Mesodermal cell (in vitro differentiated cells): Measurements from ENCODE around the gene VPS35.

Source experiments
- H3K27ac ChIP-seq: 2 replicates; pipeline ENCODE4 v1.7.0; 2013; ENCODE audit warnings: mild to moderate bottlenecking, low read depth, low read length, moderate library complexity; ENCODE audit not compliant: severe bottlenecking
- H3K36me3 ChIP-seq: 2 replicates; pipeline ENCODE4 v1.7.1; 2013; ENCODE audit warnings: mild to moderate bottlenecking, low read length, moderate library complexity; ENCODE audit not compliant: control insufficient read depth, insufficient read depth
- H3K4me1 ChIP-seq: one replicate; pipeline ENCODE4 v1.7.1; 2013; ENCODE audit warnings: mild to moderate bottlenecking, low read length; ENCODE audit not compliant: insufficient read depth, control insufficient read depth, poor library complexity, severe bottlenecking
- H3K4me3 ChIP-seq: 2 replicates; pipeline ENCODE4 v1.7.0; 2013; ENCODE audit warnings: low read length, control low read depth, mild to moderate bottlenecking; ENCODE audit not compliant: insufficient read depth, poor library complexity, severe bottlenecking; ENCODE audit errors: extremely low read depth
- H3K9me3 ChIP-seq: 2 replicates; pipeline ENCODE4 v1.7.1; 2013; ENCODE audit warnings: mild to moderate bottlenecking, low read length, moderate library complexity; ENCODE audit not compliant: control insufficient read depth
- WGBS, 2 experiments: methylation state at CpG; one replicate each; pipeline ENCODE4 v1.1.5; 2013; ENCODE audit warnings: missing lambda C conversion rate in 2 of 2; ENCODE audit not compliant: insufficient coverage in 2 of 2; 5-methylcytosine and 5-hydroxymethylcytosine counted together

VPS35 gene

GRCh38 chr16:46658925-46659324 lies 30.1 kb downstream of the VPS35 start:
- peaks cover 77% of the 10 kb centered on the region for H3K36me3 ChIP-seq
- WGBS, 2 experiments, result 77 to 86% methylated on average over 1 of the region's 1 CpG
- H3K27ac ChIP-seq, result no peak overlapping the region

GRCh38 chr16:46651305-46651704 lies 37.7 kb downstream of the VPS35 start:
- no peak overlapping the region for H3K4me3 ChIP-seq
- H3K27ac ChIP-seq, result no peak overlapping the region
- H3K9me3 ChIP-seq, result no peaks in the 10 kb centered on the region
- 97 to 100% methylated on average over 3 of the region's 3 CpGs for WGBS, 2 experiments
- H3K36me3 ChIP-seq, result peaks cover 10% of the 10 kb centered on the region
- peaks cover 6% of the 10 kb centered on the region for H3K4me1 ChIP-seq

More at GRCh38 chr16:46658925-46659324, 30.1 kb downstream of the VPS35 start:
- no peak overlapping the region for H3K4me3 ChIP-seq
- no peaks in the 10 kb centered on the region for H3K9me3 ChIP-seq
- no peaks in the 10 kb centered on the region for H3K4me1 ChIP-seq

GRCh38 chr16:46650254-46650623 lies 38.7 kb downstream of the VPS35 start:
- H3K4me3 ChIP-seq, result no peak overlapping the region
- H3K4me1 ChIP-seq, result peaks cover 6% of the 10 kb centered on the region
- peaks cover 8% of the 10 kb centered on the region for H3K36me3 ChIP-seq
- 93 to 100% methylated on average over 4 to 5 of the region's 5 CpGs for WGBS, 2 experiments
- H3K9me3 ChIP-seq, result no peaks in the 10 kb centered on the region
- H3K27ac ChIP-seq, result no peak overlapping the region

- WGBS, 2 experiments, result 94 to 96% methylated on average over 22 to 24 of the region's 27 CpGs
- Histone ChIP-seq H3K27ac (no peak overlapping the region), H3K4me3 (no peak overlapping the region)
Measured at GRCh38 chr16:46649588-46650253, 39.3 kb downstream of the VPS35 start.

GRCh38 chr16:46648656-46649055 lies 40.3 kb downstream of the VPS35 start:
- WGBS, 2 experiments, result 81 to 94% methylated on average over 3 to 6 of the region's 8 CpGs
- no peaks in the 10 kb centered on the region for H3K36me3 ChIP-seq
- no peaks in the 10 kb centered on the region for H3K9me3 ChIP-seq
- no peak overlapping the region for H3K27ac ChIP-seq
- peaks cover 6% of the 10 kb centered on the region for H3K4me1 ChIP-seq
- no peak overlapping the region for H3K4me3 ChIP-seq

More at GRCh38 chr16:46649588-46650253, 39.3 kb downstream of the VPS35 start:
- Histone ChIP-seq H3K36me3 (peaks cover 3% of the 10 kb centered on the region), H3K4me1 (peaks cover 6% of the 10 kb centered on the region), H3K9me3 (no peaks in the 10 kb centered on the region)

- no peak overlapping the region for H3K27ac ChIP-seq
- 86 to 87% methylated on average over 5 to 6 of the region's 9 CpGs for WGBS, 2 experiments
- H3K36me3 ChIP-seq, result no peaks in the 10 kb centered on the region
Measured at GRCh38 chr16:46638947-46639925, 49.7 kb downstream of the VPS35 start.

GRCh38 chr16:46632778-46633733 lies 55.9 kb downstream of the VPS35 start:
- no peak overlapping the region for H3K4me3 ChIP-seq
- H3K36me3 ChIP-seq, result no peaks in the 10 kb centered on the region
- 75% methylated on average over 19 to 28 of the region's 32 CpGs for WGBS, 2 experiments
- no peak overlapping the region for H3K27ac ChIP-seq
- no peaks in the 10 kb centered on the region for H3K9me3 ChIP-seq
- peaks cover 4% of the 10 kb centered on the region for H3K4me1 ChIP-seq

More at GRCh38 chr16:46638947-46639925, 49.7 kb downstream of the VPS35 start:
- Histone ChIP-seq H3K4me1 (no peaks in the 10 kb centered on the region), H3K9me3 (no peaks in the 10 kb centered on the region), H3K4me3 (no peak overlapping the region)

- Histone ChIP-seq H3K4me3 (no peak overlapping the region), H3K27ac (peak overlapping the region; percentile 47)
Measured at GRCh38 chr16:46629331-46630219, 59.4 kb downstream of the VPS35 start.

GRCh38 chr16:46627746-46628145 lies 61.2 kb downstream of the VPS35 start:
- Histone ChIP-seq H3K27ac (no peak overlapping the region), H3K4me1 (peaks cover 9% of the 10 kb centered on the region), H3K4me3 (no peak overlapping the region), H3K9me3 (no peaks in the 10 kb centered on the region), H3K36me3 (no peaks in the 10 kb centered on the region)
- whole genome bisulfite sequencing, 2 experiments, result 92 to 94% methylated on average over 5 of the region's 5 CpGs

More at GRCh38 chr16:46629331-46630219, 59.4 kb downstream of the VPS35 start:
- 54 to 58% methylated on average over 9 to 10 of the region's 10 CpGs for WGBS, 2 experiments
- Histone ChIP-seq H3K9me3 (no peaks in the 10 kb centered on the region), H3K4me1 (peaks cover 9% of the 10 kb centered on the region), H3K36me3 (no peaks in the 10 kb centered on the region)
